HG03457 (cell line): ENCODE results near the gene VPREB3.

Experiments
- ATAC-seq: cut with Tn5 transposase; IDR thresholded peaks from one replicate; pipeline ENCODE4 v1.9.1; 2021; ENCODE audit warnings: moderate number of reproducible peaks; ENCODE audit not compliant: unreplicated experiment

The VPREB3 gene

DNA sequence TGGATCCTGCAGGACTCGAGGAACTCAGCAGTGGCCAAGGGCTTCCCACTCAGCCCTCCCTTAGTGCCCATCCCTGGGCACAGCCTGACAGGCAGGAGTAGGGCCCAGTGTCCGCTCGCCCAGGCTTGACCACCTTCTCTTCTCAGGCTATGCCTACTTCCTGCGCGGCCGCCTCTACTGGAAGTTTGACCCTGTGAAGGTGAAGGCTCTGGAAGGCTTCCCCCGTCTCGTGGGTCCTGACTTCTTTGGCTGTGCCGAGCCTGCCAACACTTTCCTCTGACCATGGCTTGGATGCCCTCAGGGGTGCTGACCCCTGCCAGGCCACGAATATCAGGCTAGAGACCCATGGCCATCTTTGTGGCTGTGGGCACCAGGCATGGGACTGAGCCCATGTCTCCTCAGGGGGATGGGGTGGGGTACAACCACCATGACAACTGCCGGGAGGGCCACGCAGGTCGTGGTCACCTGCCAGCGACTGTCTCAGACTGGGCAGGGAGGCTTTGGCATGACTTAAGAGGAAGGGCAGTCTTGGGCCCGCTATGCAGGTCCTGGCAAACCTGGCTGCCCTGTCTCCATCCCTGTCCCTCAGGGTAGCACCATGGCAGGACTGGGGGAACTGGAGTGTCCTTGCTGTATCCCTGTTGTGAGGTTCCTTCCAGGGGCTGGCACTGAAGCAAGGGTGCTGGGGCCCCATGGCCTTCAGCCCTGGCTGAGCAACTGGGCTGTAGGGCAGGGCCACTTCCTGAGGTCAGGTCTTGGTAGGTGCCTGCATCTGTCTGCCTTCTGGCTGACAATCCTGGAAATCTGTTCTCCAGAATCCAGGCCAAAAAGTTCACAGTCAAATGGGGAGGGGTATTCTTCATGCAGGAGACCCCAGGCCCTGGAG, 29.3 kb upstream of the VPREB3 start:
- ATAC-seq = no peak

DNA sequence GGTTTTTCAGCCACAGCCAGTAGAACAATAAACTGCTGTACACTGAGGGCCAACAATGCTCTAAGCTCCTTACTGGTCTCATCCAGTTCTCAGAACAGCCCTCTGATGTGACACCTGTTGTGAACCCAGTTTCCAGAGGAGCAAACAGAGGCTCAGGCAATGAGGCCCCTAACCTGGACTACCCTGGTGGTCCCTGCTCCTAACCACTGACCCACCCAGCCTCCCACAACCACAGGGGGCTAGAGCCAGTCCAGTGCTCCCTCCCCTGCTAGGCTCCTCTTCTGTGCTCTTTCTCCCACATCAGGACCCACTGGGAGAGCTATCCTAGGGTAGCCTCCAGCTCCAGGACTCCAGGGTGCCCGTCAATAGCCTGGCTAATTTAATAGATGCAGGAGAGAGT, 28.5 kb upstream of the VPREB3 start:
- ATAC-seq = no peak

DNA sequence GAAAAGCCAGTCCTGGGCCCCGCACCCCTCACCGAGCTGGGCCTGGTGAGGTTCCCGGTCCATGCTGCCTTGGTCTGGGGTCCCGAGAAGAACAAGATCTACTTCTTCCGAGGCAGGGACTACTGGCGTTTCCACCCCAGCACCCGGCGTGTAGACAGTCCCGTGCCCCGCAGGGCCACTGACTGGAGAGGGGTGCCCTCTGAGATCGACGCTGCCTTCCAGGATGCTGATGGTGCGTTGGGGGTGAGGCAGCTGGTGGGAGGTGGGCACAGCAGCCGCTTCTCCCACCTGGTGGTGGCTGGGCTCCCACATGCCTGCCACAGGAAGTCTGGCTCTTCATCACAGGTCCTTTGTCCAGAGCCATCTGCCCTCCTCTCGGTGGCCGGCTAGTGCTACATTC, 28.0 kb upstream of the VPREB3 start:
- ATAC-seq = no peak

DNA sequence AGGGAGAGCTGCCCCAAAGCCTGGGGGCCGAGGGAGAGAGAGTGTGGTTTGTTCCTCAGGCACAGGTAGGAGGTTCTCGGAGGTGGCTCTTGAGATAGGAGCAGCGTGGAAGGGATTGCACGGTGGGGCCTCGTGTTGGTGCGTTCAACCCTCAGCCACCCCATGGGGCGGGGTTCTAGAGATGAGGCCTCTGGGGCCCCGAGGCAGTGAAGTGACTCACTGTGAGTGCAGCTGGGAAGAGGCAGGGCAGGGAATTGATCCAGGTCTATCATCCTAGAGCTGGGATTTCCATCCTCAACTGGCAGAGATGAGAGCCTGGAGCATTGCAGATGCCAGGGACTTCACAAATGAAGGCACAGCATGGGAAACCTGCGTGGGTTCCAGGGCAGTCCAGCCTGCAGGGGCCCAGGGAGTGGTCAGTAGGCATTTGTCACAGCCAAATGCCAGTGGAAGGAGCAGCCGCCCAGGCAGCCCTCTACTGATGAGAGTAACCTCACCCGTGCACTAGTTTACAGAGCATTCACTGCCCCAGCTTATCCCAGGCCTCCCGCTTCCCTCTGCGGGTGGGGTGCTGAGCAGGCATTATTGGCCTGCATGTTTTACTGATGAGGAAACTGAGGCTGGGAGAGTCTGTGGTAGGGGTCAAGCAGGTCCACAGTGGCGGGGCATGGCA, 27.4 kb upstream of the VPREB3 start:
- no peak for ATAC-seq

DNA sequence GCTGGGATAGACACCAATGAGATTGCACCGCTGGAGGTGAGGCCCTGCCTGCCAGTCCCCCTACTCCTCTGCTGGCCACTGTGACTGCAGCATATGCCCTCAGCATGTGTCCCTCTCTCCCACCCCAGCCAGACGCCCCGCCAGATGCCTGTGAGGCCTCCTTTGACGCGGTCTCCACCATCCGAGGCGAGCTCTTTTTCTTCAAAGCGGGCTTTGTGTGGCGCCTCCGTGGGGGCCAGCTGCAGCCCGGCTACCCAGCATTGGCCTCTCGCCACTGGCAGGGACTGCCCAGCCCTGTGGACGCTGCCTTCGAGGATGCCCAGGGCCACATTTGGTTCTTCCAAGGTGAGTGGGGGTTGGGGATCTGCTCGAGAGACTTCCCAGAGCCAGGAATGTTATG, 26.8 kb upstream of the VPREB3 start:
- ATAC-seq = no peak

DNA sequence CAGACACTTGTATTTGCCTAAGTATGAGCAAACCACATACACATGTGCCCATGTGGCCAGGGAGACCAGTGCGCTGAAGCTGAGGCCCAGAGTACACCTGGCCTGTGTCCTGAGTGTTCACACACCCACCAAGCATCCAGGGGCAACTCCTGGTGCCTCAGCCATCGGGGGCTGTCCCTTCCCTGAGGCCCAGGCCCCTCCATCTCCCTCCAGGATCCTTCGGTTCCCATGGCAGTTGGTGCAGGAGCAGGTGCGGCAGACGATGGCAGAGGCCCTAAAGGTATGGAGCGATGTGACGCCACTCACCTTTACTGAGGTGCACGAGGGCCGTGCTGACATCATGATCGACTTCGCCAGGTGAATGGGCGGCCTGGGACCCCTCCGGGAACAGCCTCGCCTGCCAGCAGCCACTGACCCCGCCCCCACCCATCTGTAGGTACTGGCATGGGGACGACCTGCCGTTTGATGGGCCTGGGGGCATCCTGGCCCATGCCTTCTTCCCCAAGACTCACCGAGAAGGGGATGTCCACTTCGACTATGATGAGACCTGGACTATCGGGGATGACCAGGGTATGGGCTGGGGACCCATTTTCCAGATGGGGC, 26.0 kb upstream of the VPREB3 start:
- ATAC-seq = no peak

GRCh38 chr22:23779731-23780130, 25.5 kb upstream of the VPREB3 start:
- ATAC-seq = no peak

DNA sequence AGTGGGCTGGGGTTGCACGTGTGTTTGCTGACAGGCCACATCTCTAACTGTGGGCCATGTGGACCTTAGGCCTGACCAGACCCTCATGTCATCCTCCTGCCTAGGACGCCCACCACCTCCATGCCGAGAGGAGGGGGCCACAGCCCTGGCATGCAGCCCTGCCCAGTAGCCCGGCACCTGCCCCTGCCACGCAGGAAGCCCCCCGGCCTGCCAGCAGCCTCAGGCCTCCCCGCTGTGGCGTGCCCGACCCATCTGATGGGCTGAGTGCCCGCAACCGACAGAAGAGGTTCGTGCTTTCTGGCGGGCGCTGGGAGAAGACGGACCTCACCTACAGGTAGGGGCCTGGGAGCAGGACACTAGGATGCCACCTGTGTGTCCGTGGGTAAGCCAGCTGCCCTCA, 24.9 kb upstream of the VPREB3 start:
- ATAC-seq = no peak

- no peak for ATAC-seq
Measured at GRCh38 chr22:23778577-23778900, 24.3 kb upstream of the VPREB3 start.

DNA sequence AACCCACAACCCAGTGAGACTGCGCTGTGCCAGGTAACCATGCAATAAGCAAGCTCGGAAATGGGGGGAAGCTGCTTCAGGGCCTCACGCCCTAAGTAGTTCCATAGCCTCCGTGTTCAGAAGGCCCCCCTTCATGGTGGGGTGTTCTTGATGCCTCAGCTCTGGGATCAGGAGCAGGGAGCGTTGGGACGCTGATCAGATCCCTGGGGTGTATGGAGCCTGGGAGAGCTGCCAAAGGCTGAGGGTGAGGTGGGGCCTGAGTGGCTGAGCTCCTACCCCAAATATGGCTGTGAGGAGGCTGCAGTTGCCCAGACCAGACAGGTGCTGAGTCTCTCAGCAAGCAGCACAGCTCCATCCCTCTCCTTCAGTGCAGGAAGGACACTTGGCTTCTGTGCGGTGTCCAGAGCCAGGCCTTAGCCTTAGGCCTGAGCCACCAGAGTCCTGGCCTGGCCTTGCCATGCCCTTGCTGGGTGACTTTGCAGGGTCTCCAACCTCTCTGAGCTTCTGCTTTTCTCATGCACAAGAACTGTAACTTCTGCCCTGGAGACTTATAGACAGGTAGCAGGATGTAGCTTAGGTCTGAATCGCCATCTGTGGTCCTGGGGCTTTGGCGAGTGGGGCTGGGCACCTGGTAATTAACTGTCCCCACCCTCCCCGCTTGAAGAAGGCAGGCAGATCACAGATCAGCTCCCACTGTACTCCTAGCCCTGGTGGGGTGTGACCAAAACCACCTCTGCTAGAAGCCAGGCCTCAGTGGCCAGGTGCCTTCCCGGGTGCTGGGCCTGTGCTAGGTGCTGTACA, 23.8 kb upstream of the VPREB3 start:
- ATAC-seq = no peak

DNA sequence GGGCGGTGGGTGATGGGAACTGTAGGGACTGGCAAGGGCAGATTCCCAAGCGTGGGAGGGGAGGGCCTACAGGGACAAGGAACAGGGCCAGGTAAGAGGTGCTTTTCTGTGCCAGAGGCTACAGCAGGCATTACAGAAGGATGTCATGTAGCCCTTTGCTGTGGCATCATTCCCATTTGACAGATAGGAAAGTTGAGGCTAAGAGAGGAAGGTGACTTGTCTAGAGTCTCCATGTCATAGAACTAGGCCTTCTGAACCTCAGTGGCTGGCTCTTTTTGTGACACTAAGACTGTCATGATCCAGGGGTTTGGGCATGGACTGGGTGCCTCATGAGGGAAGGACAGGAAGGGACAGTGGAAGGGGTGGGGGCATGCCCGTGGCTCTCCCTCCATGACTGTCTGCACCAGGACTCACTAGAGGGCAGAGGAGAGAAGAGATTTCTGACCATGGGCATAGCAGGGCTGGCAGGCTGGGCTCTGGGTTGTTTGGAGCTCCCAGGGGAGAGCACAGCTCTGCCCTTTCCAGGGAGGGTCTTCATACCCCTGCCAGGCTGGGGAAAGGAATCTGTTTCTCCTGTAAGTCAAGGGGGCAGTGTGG, 21.7 kb upstream of the VPREB3 start:
- no peak for ATAC-seq

- no peak for ATAC-seq
Measured at GRCh38 chr22:23774922-23775436, 20.8 kb upstream of the VPREB3 start.

DNA sequence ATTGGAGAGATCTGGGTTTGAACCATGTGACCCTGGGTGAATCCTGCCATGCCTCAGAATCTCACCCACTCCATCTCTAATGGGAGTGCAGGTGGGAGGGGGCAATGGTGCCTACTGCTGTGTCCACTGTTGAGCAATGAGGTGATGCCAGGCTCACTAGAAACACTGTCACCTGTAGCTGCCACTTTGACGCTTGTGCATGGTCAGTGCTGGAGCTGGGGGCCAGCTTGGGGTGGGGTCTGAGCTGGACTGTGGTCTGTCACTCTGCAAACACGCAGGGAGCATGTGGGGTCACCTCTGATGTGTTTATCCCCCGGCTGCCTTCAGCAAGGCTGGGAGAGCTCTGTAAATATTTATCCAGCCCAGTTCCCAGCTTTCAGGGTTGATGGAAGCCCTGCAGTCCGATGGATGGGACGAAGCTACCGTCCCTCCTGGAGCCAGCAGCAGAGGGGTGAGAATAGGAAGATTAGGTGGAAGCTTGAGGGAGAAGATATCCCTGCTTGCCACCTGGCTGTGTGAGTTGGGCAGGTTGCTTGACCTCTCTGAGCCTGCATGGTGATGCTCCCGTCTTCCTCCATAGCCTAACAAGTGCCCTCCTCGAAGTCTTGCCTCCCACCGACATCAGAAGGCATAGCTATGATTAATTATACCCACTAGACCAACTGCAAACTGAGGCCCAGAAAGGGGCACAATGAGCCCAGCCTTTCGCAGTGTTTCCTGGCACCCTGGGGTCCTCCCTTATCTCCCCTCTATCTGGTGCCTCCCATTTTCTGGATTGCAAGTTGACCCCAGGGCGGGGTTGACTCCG, 20.1 kb upstream of the VPREB3 start:
- no peak for ATAC-seq

- no peak for ATAC-seq
Measured at GRCh38 chr22:23773483-23774113, 19.4 kb upstream of the VPREB3 start.

GRCh38 chr22:23772649-23773473, 18.6 kb upstream of the VPREB3 start, which contains the start of gene MMP11:
Gene MMP11 (plus strand): TSS chr22:23772849. CDS start chr22:23772871, 22 bp downstream.
- ATAC-seq = no peak

DNA sequence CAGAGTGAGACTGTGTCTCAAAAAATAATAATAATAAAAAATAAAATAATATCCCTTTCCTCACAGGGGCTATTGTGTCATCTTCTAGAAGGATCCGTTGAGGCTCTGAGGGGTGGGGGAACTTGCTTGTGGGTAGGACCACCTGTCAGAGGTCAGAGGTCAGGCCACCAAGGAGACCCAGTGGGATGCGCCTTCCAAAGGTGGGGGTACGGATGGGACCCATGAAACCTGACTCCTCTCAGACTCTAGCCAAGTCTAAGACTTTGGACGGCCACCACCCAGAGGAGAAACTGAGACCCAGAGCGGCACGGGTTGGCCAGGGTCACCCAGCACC, 18.1 kb upstream of the VPREB3 start:
- ATAC-seq = no peak

DNA sequence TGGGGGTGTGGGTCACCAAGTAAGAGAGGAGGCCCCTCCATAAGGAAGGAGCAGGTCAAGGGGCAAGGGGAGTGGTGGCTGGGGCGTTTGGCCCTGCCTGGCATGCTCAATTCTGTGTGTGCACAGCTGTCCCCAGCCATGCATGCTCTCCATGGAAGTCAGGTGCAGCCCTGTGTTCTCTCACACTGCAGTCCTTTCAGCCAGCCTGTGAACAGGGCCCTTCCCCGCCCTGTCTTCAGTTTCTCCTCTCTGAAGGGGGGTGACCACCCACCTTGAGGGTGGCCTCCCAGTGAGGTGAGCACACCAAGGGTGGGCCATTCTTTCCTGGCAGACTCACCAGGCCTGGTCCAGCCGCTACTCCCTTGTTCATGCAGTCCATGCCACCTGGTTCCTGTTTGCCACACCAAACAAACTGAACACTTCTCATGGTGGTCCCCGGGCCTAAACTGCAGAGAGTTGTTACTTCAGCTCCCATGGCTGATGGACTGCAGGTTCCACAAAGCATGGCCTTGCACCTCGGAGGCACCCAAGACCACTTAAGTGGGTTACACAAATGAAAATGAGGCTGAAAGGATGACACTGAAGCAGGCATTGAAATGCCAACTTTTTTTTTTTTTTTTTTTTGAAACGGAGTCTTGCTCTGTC, 15.2 kb upstream of the VPREB3 start:
- ATAC-seq = no peak
